Glomerular visceral epithelial cell (primary cell): ENCODE measurements around the gene KCNT1.
"Not testable (repeated sequence)": the region's sequence is repeated elsewhere in the genome, so short reads cannot be mapped to it uniquely, and the experiment has no call there.

ENCODE experiments used
- DNase-seq: peaks from one replicate; pipeline ENCODE4 v3.0.0-alpha.2; 2016; ENCODE audit errors: extremely low spot score

The KCNT1 gene

GRCh38 chr9:135672786-135673185, 29.2 kb upstream of the KCNT1 start:
- not testable (repeated sequence) for DNase-seq

GRCh38 chr9:135673941-135674340, 28.0 kb upstream of the KCNT1 start:
- no peak for DNase-seq

- DNase-seq, result no peak
Measured at GRCh38 chr9:135674977-135675376, 27.0 kb upstream of the KCNT1 start.

DNA sequence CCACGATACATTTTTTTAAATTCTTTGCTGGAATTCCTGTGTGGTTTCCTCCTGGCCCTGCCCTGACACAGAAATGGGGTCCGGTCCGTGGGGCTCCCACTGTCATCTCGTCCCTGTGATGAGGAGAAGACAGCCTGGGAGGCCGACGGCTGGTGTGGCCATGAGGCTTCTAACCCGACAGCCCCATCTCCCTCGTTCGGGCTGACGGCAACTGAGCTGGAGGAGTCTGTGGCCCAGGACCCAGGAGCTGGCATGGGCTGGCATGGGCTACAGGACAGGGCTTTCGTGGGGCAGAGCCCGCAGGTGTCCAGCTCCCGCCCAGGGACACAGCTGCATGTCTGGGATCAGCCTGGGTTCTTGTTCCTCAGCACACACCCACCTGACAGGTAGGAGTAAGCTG, 25.1 kb upstream of the KCNT1 start:
- DNase-seq, result no peak

DNA sequence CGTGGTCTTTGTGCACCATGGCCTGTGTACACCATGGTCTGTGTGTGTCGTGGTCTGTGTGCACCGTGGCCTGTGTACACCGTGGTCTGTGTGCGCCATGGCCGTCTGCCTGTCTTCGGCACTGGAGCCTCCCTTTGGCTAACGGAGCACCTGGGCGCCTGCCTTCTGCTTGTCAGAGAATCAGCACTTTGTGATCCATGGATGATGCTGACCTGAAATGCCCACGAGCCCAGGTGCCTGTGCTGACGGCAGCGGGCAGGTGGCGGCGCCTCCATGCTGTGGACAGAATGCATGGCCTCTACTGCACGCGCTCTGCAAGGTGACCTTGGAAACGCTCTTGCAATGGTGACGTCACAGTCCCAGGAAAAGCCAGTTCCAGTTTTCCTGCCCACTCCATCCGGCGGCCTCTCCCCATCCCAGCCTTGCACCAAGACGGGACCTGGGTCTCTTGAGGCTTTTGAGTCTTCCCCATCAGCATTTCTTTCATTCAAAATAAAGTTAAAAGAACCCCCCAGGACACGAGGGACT, 24.3 kb upstream of the KCNT1 start:
- no peak for DNase-seq

- DNase-seq, result no peak
Measured at GRCh38 chr9:135678236-135679017, 23.6 kb upstream of the KCNT1 start.

- DNase-seq, result no peak
Measured at GRCh38 chr9:135680056-135680455, 21.9 kb upstream of the KCNT1 start.

DNA sequence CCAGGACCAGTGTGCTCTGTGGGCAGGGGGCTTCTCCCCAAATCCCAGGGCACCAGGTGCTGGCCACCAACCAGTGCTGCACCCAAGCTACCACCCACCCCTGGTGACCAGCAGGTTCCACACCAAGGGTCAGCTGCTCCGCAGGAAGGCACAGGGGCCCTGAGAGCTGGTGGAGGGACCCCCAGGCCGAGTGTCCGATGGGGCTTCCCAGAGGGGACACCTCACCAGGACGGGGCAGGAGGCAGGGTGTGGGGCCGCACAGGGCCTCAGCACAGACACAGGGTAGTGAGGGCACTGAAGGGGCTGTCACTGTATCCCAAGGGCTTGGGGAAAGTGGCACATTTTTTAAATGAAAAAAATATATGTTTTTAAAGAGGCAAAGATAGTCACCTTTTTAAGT, 20.8 kb upstream of the KCNT1 start:
- no peak for DNase-seq

DNA sequence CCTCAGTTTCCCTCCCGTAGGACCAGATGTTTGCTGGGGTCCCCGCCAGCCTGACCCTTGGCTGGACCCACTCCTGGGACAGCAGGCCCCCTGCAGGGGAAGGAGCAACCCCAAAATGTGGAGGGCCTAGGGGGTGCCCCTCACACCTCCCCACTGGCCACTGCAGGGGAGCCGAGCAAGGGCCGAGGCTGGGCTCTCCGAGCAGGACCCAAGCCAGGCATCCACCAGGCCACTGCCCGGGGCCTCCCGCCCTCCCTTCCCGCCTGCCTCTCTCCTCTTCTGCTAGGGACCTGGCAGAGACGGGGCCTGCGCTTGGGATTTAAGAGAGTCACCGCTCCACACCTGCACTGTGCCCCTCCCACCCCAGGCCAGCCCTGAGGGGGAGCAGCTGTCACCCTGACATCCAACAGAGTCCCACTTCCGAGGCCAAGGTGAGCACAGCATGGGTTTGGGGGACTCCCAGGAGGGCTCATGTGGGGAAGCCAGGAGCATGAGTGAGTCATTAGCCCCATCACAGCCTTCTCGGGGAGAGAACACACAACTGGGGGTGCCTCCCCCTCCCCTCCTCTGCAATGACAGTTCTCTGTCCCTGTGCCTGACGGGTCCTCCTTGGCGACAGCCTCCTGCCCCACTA, 18.5 kb upstream of the KCNT1 start:
- DNase-seq, result no peak

DNA sequence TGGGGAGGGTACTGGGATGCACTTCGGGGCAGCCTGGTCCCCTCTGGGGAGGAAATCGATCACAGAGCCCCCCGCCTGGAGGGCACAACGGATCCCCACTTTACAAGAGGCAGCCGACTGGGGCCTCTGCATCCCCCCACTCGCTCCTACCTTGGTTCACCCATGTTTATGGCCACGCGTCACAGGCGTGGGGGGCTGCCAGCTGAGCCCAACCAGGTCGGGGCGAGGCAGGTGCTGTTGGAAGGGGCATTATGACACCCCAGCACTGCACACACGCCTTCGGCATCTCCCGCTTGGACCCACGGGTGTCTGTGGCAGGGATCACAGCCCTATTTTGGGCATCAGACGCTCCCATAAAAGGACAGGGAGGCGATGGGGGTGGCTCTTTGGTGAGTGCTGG, 17.3 kb upstream of the KCNT1 start:
- DNase-seq, result no peak

DNA sequence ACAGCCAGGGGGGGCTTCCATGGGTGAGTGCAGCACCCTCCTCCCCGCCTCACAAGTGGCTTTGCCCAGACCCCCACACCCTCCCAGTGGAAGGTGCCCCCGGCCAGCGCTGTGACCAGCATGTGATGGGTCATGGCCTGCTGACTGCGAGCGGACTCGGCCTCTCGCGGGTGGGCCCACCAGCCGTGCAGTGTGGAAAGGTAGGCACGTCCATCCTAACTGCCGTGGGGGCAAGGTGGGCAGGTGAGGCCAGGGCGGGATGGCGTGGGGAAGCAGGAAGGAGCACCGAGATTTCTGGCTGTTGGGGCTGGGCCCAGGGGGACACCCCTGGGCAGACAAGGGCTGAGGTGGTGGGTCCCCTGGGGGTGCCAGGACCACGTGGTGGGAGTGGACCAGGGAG, 14.8 kb upstream of the KCNT1 start:
- no peak for DNase-seq

GRCh38 chr9:135689011-135689410, 13.0 kb upstream of the KCNT1 start:
- DNase-seq, result no peak

GRCh38 chr9:135690836-135691570, 11.0 kb upstream of the KCNT1 start:
- no peak for DNase-seq

DNA sequence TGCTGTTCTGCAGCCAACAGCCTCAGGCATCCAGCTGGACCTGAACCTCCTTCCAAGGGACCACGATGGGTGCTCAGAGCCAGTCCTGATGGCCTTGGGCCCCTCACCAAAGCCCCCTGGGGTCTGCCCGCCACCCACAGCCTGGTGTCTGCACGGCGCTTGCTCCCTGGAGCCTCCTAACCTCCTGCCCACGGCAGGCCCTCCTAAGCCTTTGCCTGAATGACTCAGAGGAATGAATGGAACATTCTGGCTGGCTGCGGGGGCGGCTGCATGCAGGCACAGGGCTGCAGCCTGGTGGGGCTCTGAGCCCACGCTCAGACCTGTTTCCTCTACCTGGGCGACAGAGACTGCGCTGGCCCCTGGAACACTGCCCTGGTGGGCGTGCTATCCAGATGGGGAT, 9.6 kb upstream of the KCNT1 start:
- DNase-seq, result no peak

GRCh38 chr9:135693265-135693664, 8.7 kb upstream of the KCNT1 start:
- no peak for DNase-seq

- no peak for DNase-seq
Measured at GRCh38 chr9:135693771-135694170, 8.2 kb upstream of the KCNT1 start.

- no peak for DNase-seq
Measured at GRCh38 chr9:135694414-135694813, 7.6 kb upstream of the KCNT1 start.

- DNase-seq, result no peak
Measured at GRCh38 chr9:135695036-135695435, 6.9 kb upstream of the KCNT1 start.

- no peak for DNase-seq
Measured at GRCh38 chr9:135695642-135696041, 6.3 kb upstream of the KCNT1 start.

GRCh38 chr9:135696446-135696845, 5.5 kb upstream of the KCNT1 start:
- no peak for DNase-seq

DNA sequence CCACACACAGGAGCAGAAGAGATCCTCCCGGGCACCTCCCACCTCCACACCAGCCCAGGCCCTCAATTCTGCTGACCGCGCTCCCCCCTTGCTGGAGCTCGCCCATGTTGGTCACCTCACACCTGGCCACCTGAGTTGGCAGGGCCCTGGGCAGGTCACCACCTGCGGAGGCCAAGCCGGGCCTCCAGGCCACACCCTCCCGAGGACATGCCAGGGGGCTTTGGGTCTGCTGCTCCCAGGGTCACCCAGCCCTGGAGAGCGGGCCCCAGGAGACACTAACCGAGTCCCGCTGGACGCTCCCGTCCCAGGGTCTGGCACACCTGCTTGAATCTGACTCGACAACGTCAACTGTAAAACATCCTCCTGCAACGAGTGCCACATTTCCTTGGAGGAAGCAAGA, 4.8 kb upstream of the KCNT1 start:
- DNase-seq, result no peak

- DNase-seq, result no peak
Measured at GRCh38 chr9:135698236-135698635, 3.7 kb upstream of the KCNT1 start.

DNA sequence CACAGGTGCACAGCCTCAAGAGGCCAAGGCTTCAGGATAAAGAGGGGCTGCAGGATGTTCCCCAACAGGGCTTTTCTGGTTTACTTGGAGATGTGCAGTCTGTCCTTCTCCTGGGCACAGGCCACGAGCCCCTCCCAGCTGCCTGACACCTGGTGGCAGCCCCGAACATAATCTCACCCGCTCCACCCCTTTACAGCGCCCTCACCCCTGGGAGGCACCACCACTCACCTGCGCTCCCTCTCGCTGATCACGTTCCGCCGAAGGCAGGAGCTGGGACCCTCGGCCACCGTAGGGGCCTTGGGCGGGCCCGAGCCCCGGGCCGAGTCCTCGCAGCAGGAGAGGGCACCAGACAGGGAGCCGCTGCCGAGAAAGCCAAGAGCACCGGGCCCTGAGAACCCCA, 3.2 kb upstream of the KCNT1 start:
- DNase-seq, result no peak
